H1 (cell line): ENCODE measurements around the gene PTMS. TPM values are rescaled to one million over a fixed set of nuclear protein-coding genes. Genes with fewer than 3 reads are reported as not detected.

Source experiments
- CBX8 ChIP-seq: fragments of 300-800, 300-1000 bp; sonication (generic); IDR thresholded peaks from 2 replicates; pipeline ENCODE4 v1.7.1; 2016; ENCODE audit warnings: low read depth, low read length, borderline replicate concordance
- CEBPB ChIP-seq: IDR thresholded peaks from 2 replicates; pipeline ENCODE4 v1.6.1; 2012; ENCODE audit warnings: low read depth, low read length
- CHD1 ChIP-seq: IDR thresholded peaks from 2 replicates; pipeline ENCODE4 v1.6.1; 2012; ENCODE audit warnings: low read depth, low read length, improper control_type of control experiment
- EZH2 ChIP-seq: fragments of 200-600 bp; sonication (generic); IDR thresholded peaks from 2 replicates; pipeline ENCODE4 v1.7.1; 2012; ENCODE audit warnings: low read depth, mild to moderate bottlenecking, moderate library complexity, low read length, inconsistent platforms; ENCODE audit not compliant: severe bottlenecking
- HDAC2 ChIP-seq, 2 experiments: fragments of 300-600 bp in 1 of 2; sonication (generic) in 1 of 2; IDR thresholded peaks; 2 replicates each; pipeline ENCODE4 v1.6.1; 2011 to 2012; ENCODE audit warnings: low read depth in 2 of 2, low read length in 2 of 2, mild to moderate bottlenecking in 2 of 2, moderate library complexity in 2 of 2, borderline replicate concordance in 1 of 2, inconsistent platforms in 1 of 2
- HDAC6 ChIP-seq: IDR thresholded peaks from one replicate; pipeline ENCODE4 v1.7.1; 2012; ENCODE audit warnings: low read depth, mild to moderate bottlenecking, inconsistent platforms, low read length, moderate library complexity
- JUN ChIP-seq: IDR thresholded peaks from 2 replicates; pipeline ENCODE4 v1.6.1; 2011; ENCODE audit warnings: low read depth, mild to moderate bottlenecking, improper control_type of control experiment, low read length
- KDM1A ChIP-seq: fragments of 200-600, 300-600 bp; sonication (generic); IDR thresholded peaks from 2 replicates; pipeline ENCODE4 v1.7.1; 2016; ENCODE audit warnings: mild to moderate bottlenecking, low read length, borderline replicate concordance
- KDM4A ChIP-seq: IDR thresholded peaks from one replicate; pipeline ENCODE4 v1.7.1; 2012; ENCODE audit warnings: low read depth, mild to moderate bottlenecking, moderate library complexity, low read length, inconsistent platforms; ENCODE audit not compliant: severe bottlenecking
- KDM5A ChIP-seq: fragments of 200-600 bp; IDR thresholded peaks from 2 replicates; pipeline ENCODE4 v1.7.1; 2012; ENCODE audit warnings: mild to moderate bottlenecking, low read length, inconsistent platforms, mixed read lengths
- MAX ChIP-seq: IDR thresholded peaks from 2 replicates; pipeline ENCODE4 v1.6.1; 2012; ENCODE audit warnings: inconsistent platforms
- NRF1 ChIP-seq: IDR thresholded peaks from 2 replicates; pipeline ENCODE4 v1.6.1; 2011; ENCODE audit warnings: mild to moderate bottlenecking, low read depth, low read length, improper control_type of control experiment
- RBBP5 ChIP-seq: IDR thresholded peaks from 2 replicates; pipeline ENCODE4 v1.7.1; 2012; ENCODE audit warnings: low read depth, mild to moderate bottlenecking, inconsistent platforms, low read length, moderate library complexity, borderline replicate concordance
- SIRT6 ChIP-seq: IDR thresholded peaks from one replicate; pipeline ENCODE4 v1.7.1; 2012; ENCODE audit warnings: low read length, inconsistent platforms
- SP1 ChIP-seq: IDR thresholded peaks from 2 replicates; pipeline ENCODE4 v1.6.1; 2011; ENCODE audit warnings: low read depth, low read length
- TBP ChIP-seq: IDR thresholded peaks from 2 replicates; pipeline ENCODE4 v1.6.1; 2011; ENCODE audit warnings: low read depth, low read length, improper control_type of control experiment
- TCF12 ChIP-seq: IDR thresholded peaks from 2 replicates; pipeline ENCODE4 v1.6.1; 2011; ENCODE audit warnings: low read depth, mild to moderate bottlenecking, low read length
- polyA plus RNA-seq, 7 experiments: library from polyadenylated mRNA; depleted of rRNA in 3 of 7; stranded (reverse) in 5 of 7; unstranded in 2 of 7; fragments of >200 nt in 5 of 7; fragments of 200-250 nt in 2 of 7; gene quantifications; 1 replicate in 5 of 7; 2 replicates in 1 of 7; 4 replicates in 1 of 7; pipeline versions ENCODE4 v1.2.1 to v1.2.3, GENCODE V29; 2011 to 2013; ENCODE audit warnings: missing spikeins in 2 of 7, mixed read lengths in 2 of 7
- total RNA-seq: library from RNA; stranded (reverse); fragmentation: NEBNext Ultra II Directional; extraction: Animal tissue kit (Norgen Biotek cat#: 25700); gene quantifications from 2 replicates; pipeline ENCODE4 v1.2.1, GENCODE V29; 2021

The PTMS gene
- total and polyA plus RNA-seq, 2 of the 8 experiments (the other 6 are each of a cell fraction or from before 2014, with no cell fraction given): 444 to 553 TPM

GRCh38 chr12:6773590-6774351, 7.6 kb downstream of the PTMS start (continued):
- TF ChIP-seq NRF1: no peak
- no peak for TF ChIP-seq HDAC2 (IDR thresholded peaks at IDR 0.05; ENCODE audit: borderline replicate concordance in 1 of 2, low read depth in 2 of 2, low read length in 2 of 2)
- no peak for TF ChIP-seq SIRT6
- TF ChIP-seq CEBPB: no peak
- no peak for TF ChIP-seq SP1
- TF ChIP-seq KDM1A: no peak
- peak; percentile 70 for TF ChIP-seq EZH2
- TF ChIP-seq MAX: no peak
- TF ChIP-seq TBP: no peak
- no peak for TF ChIP-seq TCF12
- no peak for TF ChIP-seq KDM5A
- TF ChIP-seq CBX8: no peak
- peak; percentile 59 for TF ChIP-seq KDM4A
- no peak for TF ChIP-seq JUN
- TF ChIP-seq CHD1: no peak
- TF ChIP-seq RBBP5: 0 out of 2 replicates have a peak, but pooled peaks have one; percentile 52
- no peak for TF ChIP-seq HDAC6
